SK-N-SH (cell line): ENCODE results near the gene PIGX. TPM values are rescaled to one million over a fixed set of nuclear protein-coding genes. Genes with fewer than 3 reads are reported as not detected.

Experiments used
- CTCF ChIA-PET: fragments of 300-600, 350-600 bp; formaldehyde crosslinking; extraction: SDS; loops from one replicate; lab custom pipeline; 2021; lab: Yijun Ruan, JAX
- POLR2A ChIA-PET: fragments of 350-600 bp; sonication (Branson Sonifier 250); formaldehyde crosslinking; extraction: SDS; loops from one replicate; lab custom pipeline; 2020; ENCODE audit warnings: antibody characterized with exemption, inconsistent platforms; lab: Yijun Ruan, JAX
- DNase-seq: peaks from one replicate; pipeline ENCODE4 v3.0.0; 2012
- H2AFZ ChIP-seq: fragments of 200-600 bp; sonication (generic); 2 replicates; pipeline ENCODE4 v1.8.1; 2016; ENCODE audit warnings: antibody characterized with exemption, mild to moderate bottlenecking, low read depth
- H3F3A ChIP-seq: fragments of 200-600 bp; sonication (generic); replicated peaks from 2 replicates; pipeline ENCODE3; 2016; ENCODE audit warnings: antibody characterized with exemption, mild to moderate bottlenecking; ENCODE audit not compliant: insufficient read depth
- H3K27ac ChIP-seq, 2 experiments: fragments of 200-500 bp in 1 of 2; fragments of 200-600 bp in 1 of 2; sonication (Bioruptor generic) in 1 of 2; sonication (generic), shearing (Covaris generic) in 1 of 2; 2 replicates each; pipeline versions ENCODE4 v1.5.1 to v1.6.1; 2014 to 2016; ENCODE audit warnings: low read depth in 2 of 2, inconsistent platforms in 1 of 2, low read length in 1 of 2, mild to moderate bottlenecking in 1 of 2, mixed read lengths in 1 of 2
- H3K27me3 ChIP-seq: fragments of 200-600 bp; sonication (generic), shearing (Covaris generic); 2 replicates; pipeline ENCODE4 v1.6.1; 2016; ENCODE audit warnings: mixed run types; ENCODE audit not compliant: insufficient read depth
- H3K36me3 ChIP-seq, 2 experiments: fragments of 200-500 bp in 1 of 2; fragments of 200-600 bp in 1 of 2; sonication (Bioruptor generic) in 1 of 2; sonication (generic) in 1 of 2; replicated peaks in 1 of 2; 2 replicates each; pipeline versions ENCODE3 to v1.5.1; 2014 to 2016; ENCODE audit warnings: low read length in 1 of 2, mild to moderate bottlenecking in 1 of 2; ENCODE audit not compliant: insufficient read depth in 2 of 2, control insufficient read depth in 1 of 2
- H3K4me1 ChIP-seq, 2 experiments: fragments of 200-500 bp in 1 of 2; fragments of 200-600 bp in 1 of 2; sonication (Bioruptor generic) in 1 of 2; sonication (generic), shearing (Covaris generic) in 1 of 2; 2 replicates each; pipeline versions ENCODE4 v1.5.1 to v1.6.1; 2014 to 2016; ENCODE audit warnings: low read depth in 1 of 2, low read length in 1 of 2, mixed run types in 1 of 2; ENCODE audit not compliant: insufficient read depth in 2 of 2, control insufficient read depth in 1 of 2
- H3K4me2 ChIP-seq: fragments of 200-600 bp; sonication (generic), shearing (Covaris generic); 2 replicates; pipeline ENCODE4 v1.6.1; 2017; ENCODE audit warnings: mixed run types
- H3K4me3 ChIP-seq, 2 experiments: fragments of 200-500 bp in 1 of 2; fragments of 200-600 bp in 1 of 2; sonication (Bioruptor generic) in 1 of 2; sonication (generic), shearing (Covaris generic) in 1 of 2; 2 replicates each; pipeline versions ENCODE4 v1.5.1 to v1.8.1; 2014 to 2016; ENCODE audit warnings: low read depth in 2 of 2, inconsistent platforms in 1 of 2, low read length in 1 of 2, mild to moderate bottlenecking in 1 of 2, mixed read lengths in 1 of 2, moderate library complexity in 1 of 2
- H3K79me2 ChIP-seq: fragments of 200-600 bp; sonication (generic); 2 replicates; pipeline ENCODE4 v1.8.1; 2017; ENCODE audit warnings: mild to moderate bottlenecking; ENCODE audit not compliant: insufficient read depth
- H3K9ac ChIP-seq: fragments of 200-600 bp; sonication (generic); 2 replicates; pipeline ENCODE4 v1.6.1; 2017; ENCODE audit warnings: mixed run types
- H3K9me2 ChIP-seq: fragments of 200-600 bp; sonication (generic); 2 replicates; pipeline ENCODE4 v1.6.1; 2017; ENCODE audit warnings: mixed run types
- H3K9me3 ChIP-seq: fragments of 200-600 bp; sonication (generic); 2 replicates; pipeline ENCODE4 v1.6.1; 2017; ENCODE audit warnings: mixed run types, mild to moderate bottlenecking, moderate library complexity
- H4K20me1 ChIP-seq: fragments of 200-600 bp; sonication (generic); 2 replicates; pipeline ENCODE4 v1.6.1; 2017; ENCODE audit warnings: mild to moderate bottlenecking, mixed run types; ENCODE audit not compliant: insufficient read depth
- CHD2 ChIP-seq: fragments of 150-350 bp; IDR thresholded peaks from 2 replicates; pipeline ENCODE4 v1.6.1; 2018; ENCODE audit warnings: low read length; ENCODE audit not compliant: partially characterized antibody
- EP300 ChIP-seq, 2 experiments: IDR thresholded peaks; 2 replicates each; pipeline versions ENCODE4 v1.4.0 to v1.6.1; 2012; ENCODE audit warnings: borderline replicate concordance in 1 of 2, low read depth in 1 of 2, low read length in 1 of 2
- FOSL2 ChIP-seq: IDR thresholded peaks from 2 replicates; pipeline ENCODE4 v1.4.0; 2012; ENCODE audit warnings: low read depth, mild to moderate bottlenecking, moderate library complexity, borderline replicate concordance
- FOXM1 ChIP-seq: IDR thresholded peaks from 2 replicates; pipeline ENCODE4 v1.4.0; 2012; ENCODE audit warnings: low read depth, mild to moderate bottlenecking
- GABPA ChIP-seq: IDR thresholded peaks from 2 replicates; pipeline ENCODE4 v1.4.0; 2012; ENCODE audit warnings: low read depth, mild to moderate bottlenecking
- MEF2A ChIP-seq: IDR thresholded peaks from 2 replicates; pipeline ENCODE4 v1.4.0; 2012; ENCODE audit warnings: low read depth, borderline replicate concordance
- MXI1 ChIP-seq: IDR thresholded peaks from 2 replicates; pipeline ENCODE4 v1.6.1; 2012; ENCODE audit warnings: mild to moderate bottlenecking, low read depth, low read length, improper control_type of control experiment
- NRF1 ChIP-seq: IDR thresholded peaks from 2 replicates; pipeline ENCODE4 v1.6.1; 2012; ENCODE audit warnings: low read depth, mild to moderate bottlenecking, low read length
- POLR2AphosphoS5 ChIP-seq: IDR thresholded peaks from 2 replicates; pipeline ENCODE4 v1.6.1; 2012; ENCODE audit warnings: low read depth, low read length
- RCOR1 ChIP-seq: fragments of 150-350 bp; IDR thresholded peaks from 2 replicates; pipeline ENCODE4 v1.6.1; 2017; ENCODE audit warnings: antibody characterized with exemption, low read length
- SIN3A ChIP-seq: IDR thresholded peaks from 2 replicates; pipeline ENCODE4 v1.6.1; 2012; ENCODE audit warnings: low read depth, mild to moderate bottlenecking, low read length, moderate library complexity, borderline replicate concordance
- TAF1 ChIP-seq: IDR thresholded peaks from 2 replicates; pipeline ENCODE4 v1.6.1; 2012; ENCODE audit warnings: low read depth, mild to moderate bottlenecking, low read length, moderate library complexity, borderline replicate concordance
- TCF12 ChIP-seq: IDR thresholded peaks from 2 replicates; pipeline ENCODE4 v1.4.0; 2012
- WGBS: methylation state at CpG from one replicate; pipeline ENCODE4 v1.1.6; 2017; ENCODE audit warnings: low lambda C conversion rate; 5-methylcytosine and 5-hydroxymethylcytosine counted together
- polyA plus RNA-seq, 3 experiments: library from polyadenylated mRNA; depleted of rRNA; stranded (reverse); fragments of >200 nt; gene quantifications; 2 replicates each; pipeline ENCODE4 v1.2.3, GENCODE V29; 2012
- TF ChIP-seq, protein P1 (sequence below): IDR thresholded peaks from 2 replicates; pipeline ENCODE4; 2012
- TF ChIP-seq, protein P2 (sequence below): fragments of 150-350 bp; IDR thresholded peaks from 2 replicates; pipeline ENCODE4 v1.6.1; 2016; ENCODE audit warnings: mild to moderate bottlenecking, low read depth, low read length
- TF ChIP-seq, protein P3 (sequence below): fragments of 200-600 bp; sonication (generic); IDR thresholded peaks from 2 replicates; pipeline ENCODE4 v1.6.1; 2017; ENCODE audit warnings: antibody characterized with exemption, mild to moderate bottlenecking, moderate library complexity
- TF ChIP-seq, protein P4 (sequence below): IDR thresholded peaks from 2 replicates; pipeline ENCODE4 v1.6.1; 2012; ENCODE audit warnings: mild to moderate bottlenecking, low read depth, low read length, moderate library complexity
- TF ChIP-seq, protein P5 (sequence below): IDR thresholded peaks from 2 replicates; pipeline ENCODE4 v1.4.0; 2012; ENCODE audit warnings: low read depth

Gene PIGX
- polyA plus RNA-seq, 1 of the 3 experiments (the other 2 are of a cell fraction) = 15.5 TPM

DNA sequence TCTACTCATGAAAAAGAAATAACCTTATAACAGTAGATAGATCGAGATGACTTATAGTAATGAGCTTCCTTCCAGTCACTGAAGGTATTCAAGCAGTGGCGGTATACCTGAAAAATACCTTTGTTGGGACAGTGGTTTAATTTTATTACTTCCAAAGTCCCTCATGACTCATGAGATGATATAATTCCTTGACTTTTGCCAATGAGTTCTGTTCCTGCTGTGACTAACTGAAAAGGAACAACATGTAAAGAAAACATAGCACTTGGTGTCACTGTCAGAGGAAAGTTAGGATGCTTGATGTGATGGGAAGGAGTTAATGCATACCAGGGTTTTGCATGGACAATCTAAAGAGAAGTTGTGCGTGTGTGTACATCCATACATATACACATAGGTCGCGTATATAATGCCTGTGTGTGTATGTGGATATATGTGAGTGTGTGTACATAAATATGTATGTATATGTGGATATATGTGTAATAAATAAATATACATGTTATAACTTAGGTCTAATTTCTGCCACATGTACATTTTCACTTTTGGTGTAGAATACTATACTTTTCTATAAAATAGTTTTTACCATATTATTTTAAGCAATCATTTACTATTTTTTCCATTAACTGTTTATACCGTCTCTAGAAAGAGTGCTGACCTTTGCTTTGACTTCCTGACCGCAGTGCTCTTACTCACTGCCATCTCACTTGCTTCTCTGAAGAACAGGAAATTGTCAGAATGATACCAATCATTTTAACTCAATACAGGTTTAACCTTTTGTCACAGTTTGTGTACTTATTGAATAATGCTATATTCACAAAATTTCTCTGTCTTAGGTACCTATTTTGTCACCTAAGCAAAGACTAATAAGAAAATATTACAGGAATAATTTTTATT lies 14.9 kb downstream of the PIGX start:
- no peak overlapping the region for H3K4me2 ChIP-seq
- WGBS = 77% methylated on average over 7 of the region's 7 CpGs
- no peaks in the 10 kb centered on the region for H3K4me1 ChIP-seq
- no peaks in the 10 kb centered on the region for H3K9me3 ChIP-seq
- H3K4me3 ChIP-seq = no peak overlapping the region
- no peak overlapping the region for H3K9ac ChIP-seq
- H2AFZ ChIP-seq = no peak overlapping the region
- peak overlapping the region in 1 of 2 experiments; percentile 55; a peak in 2 of 4 replicates for H3K27ac ChIP-seq
- CTCF ChIA-PET = no interaction called here
- no peaks in the 10 kb centered on the region; the same call in 1 of the 2 replicates for H3K79me2 ChIP-seq
- H3K9me2 ChIP-seq = no peaks in the 10 kb centered on the region
- no peaks in the 10 kb centered on the region for H3K27me3 ChIP-seq
- DNase-seq = no peak
- peaks cover 18% of the 10 kb centered on the region for H3F3A ChIP-seq
- peaks cover 26 to 47% of the 10 kb centered on the region in 2 experiments for H3K36me3 ChIP-seq
- peak; percentile 43 for TF ChIP-seq TCF12
- 0 out of 2 replicates have a peak, but pooled peaks have one; percentile 8 for TF ChIP-seq FOSL2
- no peak for TF ChIP-seq SIN3A
- no peaks in the 10 kb centered on the region for H4K20me1 ChIP-seq
- POLR2A ChIA-PET = no interaction called here

DNA sequence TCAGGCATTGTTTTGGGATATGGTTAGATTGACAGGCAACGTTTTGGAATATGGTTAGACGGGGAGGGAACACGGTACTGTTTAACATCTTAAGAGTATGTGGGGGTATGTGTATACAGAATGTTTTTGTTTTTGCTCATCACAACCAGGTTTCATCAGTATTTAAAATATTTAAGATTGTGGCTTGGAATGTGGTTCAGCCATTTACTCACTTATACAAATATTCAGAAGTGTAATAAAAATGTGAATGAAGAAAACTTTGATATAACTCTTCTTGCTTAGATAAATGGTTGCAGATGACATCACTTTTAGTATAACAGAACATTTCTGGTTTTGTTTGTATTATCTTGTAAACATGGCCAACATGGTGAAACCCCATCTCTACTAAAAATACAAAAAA lies 23.6 kb downstream of the PIGX start:
- Histone ChIP-seq H3F3A (peaks cover 14% of the 10 kb centered on the region), H3K9me2 (no peaks in the 10 kb centered on the region), H3K9ac (no peak overlapping the region), H3K9me3 (peaks cover 5% of the 10 kb centered on the region; the same call in 1 of the 2 replicates), H2AFZ (no peak overlapping the region), H3K4me1 (no peaks in the 10 kb centered on the region), H4K20me1 (no peaks in the 10 kb centered on the region), H3K27me3 (no peaks in the 10 kb centered on the region)
- CTCF ChIA-PET = no interaction called here
- DNase-seq = no peak
- 89% methylated on average over 3 of the region's 3 CpGs for WGBS
- TF ChIP-seq TCF12 (no peak), POLR2AphosphoS5 (no peak), SIN3A (no peak), TAF1 (no peak), RCOR1 (no peak), MEF2A (no peak), EP300 (IDR thresholded peaks at IDR 0.05; ENCODE audit: borderline replicate concordance in 1 of 2, low read depth in 1 of 2, low read length in 1 of 2) (no peak), NRF1 (no peak), GABPA (no peak), FOSL2 (no peak), MXI1 (no peak), CHD2 (no peak), FOXM1 (no peak)
- TF ChIP-seq, protein P1, sequence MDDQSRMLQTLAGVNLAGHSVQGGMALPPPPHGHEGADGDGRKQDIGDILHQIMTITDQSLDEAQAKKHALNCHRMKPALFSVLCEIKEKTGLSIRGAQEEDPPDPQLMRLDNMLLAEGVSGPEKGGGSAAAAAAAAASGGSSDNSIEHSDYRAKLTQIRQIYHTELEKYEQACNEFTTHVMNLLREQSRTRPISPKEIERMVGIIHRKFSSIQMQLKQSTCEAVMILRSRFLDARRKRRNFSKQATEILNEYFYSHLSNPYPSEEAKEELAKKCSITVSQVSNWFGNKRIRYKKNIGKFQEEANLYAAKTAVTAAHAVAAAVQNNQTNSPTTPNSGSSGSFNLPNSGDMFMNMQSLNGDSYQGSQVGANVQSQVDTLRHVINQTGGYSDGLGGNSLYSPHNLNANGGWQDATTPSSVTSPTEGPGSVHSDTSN = no peak
- TF ChIP-seq, protein P2, sequence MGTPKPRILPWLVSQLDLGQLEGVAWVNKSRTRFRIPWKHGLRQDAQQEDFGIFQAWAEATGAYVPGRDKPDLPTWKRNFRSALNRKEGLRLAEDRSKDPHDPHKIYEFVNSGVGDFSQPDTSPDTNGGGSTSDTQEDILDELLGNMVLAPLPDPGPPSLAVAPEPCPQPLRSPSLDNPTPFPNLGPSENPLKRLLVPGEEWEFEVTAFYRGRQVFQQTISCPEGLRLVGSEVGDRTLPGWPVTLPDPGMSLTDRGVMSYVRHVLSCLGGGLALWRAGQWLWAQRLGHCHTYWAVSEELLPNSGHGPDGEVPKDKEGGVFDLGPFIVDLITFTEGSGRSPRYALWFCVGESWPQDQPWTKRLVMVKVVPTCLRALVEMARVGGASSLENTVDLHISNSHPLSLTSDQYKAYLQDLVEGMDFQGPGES = no peak
- TF ChIP-seq, protein P3, sequence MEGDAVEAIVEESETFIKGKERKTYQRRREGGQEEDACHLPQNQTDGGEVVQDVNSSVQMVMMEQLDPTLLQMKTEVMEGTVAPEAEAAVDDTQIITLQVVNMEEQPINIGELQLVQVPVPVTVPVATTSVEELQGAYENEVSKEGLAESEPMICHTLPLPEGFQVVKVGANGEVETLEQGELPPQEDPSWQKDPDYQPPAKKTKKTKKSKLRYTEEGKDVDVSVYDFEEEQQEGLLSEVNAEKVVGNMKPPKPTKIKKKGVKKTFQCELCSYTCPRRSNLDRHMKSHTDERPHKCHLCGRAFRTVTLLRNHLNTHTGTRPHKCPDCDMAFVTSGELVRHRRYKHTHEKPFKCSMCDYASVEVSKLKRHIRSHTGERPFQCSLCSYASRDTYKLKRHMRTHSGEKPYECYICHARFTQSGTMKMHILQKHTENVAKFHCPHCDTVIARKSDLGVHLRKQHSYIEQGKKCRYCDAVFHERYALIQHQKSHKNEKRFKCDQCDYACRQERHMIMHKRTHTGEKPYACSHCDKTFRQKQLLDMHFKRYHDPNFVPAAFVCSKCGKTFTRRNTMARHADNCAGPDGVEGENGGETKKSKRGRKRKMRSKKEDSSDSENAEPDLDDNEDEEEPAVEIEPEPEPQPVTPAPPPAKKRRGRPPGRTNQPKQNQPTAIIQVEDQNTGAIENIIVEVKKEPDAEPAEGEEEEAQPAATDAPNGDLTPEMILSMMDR = no peak
- TF ChIP-seq, protein P4, sequence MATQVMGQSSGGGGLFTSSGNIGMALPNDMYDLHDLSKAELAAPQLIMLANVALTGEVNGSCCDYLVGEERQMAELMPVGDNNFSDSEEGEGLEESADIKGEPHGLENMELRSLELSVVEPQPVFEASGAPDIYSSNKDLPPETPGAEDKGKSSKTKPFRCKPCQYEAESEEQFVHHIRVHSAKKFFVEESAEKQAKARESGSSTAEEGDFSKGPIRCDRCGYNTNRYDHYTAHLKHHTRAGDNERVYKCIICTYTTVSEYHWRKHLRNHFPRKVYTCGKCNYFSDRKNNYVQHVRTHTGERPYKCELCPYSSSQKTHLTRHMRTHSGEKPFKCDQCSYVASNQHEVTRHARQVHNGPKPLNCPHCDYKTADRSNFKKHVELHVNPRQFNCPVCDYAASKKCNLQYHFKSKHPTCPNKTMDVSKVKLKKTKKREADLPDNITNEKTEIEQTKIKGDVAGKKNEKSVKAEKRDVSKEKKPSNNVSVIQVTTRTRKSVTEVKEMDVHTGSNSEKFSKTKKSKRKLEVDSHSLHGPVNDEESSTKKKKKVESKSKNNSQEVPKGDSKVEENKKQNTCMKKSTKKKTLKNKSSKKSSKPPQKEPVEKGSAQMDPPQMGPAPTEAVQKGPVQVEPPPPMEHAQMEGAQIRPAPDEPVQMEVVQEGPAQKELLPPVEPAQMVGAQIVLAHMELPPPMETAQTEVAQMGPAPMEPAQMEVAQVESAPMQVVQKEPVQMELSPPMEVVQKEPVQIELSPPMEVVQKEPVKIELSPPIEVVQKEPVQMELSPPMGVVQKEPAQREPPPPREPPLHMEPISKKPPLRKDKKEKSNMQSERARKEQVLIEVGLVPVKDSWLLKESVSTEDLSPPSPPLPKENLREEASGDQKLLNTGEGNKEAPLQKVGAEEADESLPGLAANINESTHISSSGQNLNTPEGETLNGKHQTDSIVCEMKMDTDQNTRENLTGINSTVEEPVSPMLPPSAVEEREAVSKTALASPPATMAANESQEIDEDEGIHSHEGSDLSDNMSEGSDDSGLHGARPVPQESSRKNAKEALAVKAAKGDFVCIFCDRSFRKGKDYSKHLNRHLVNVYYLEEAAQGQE = no peak
- TF ChIP-seq, protein P5, sequence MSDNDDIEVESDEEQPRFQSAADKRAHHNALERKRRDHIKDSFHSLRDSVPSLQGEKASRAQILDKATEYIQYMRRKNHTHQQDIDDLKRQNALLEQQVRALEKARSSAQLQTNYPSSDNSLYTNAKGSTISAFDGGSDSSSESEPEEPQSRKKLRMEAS = no peak
- TF ChIP-seq, all 33 proteins: peak for 0
- H3K4me2 ChIP-seq = no peak overlapping the region
- POLR2A ChIA-PET = interaction anchor here (0.7 kb wide), 1 partner anchor 105 kb away, joined by 5 read pairs; no protein-coding TSS in a partner anchor
- no peak overlapping the region for H3K4me3 ChIP-seq
- H3K79me2 ChIP-seq = peaks cover 10% of the 10 kb centered on the region
- H3K27ac ChIP-seq = no peak overlapping the region
- peaks cover 0 to 24% of the 10 kb centered on the region in 2 experiments for H3K36me3 ChIP-seq
